ENCODE data around the gene FRA10AC1. TPM values are rescaled to one million over a fixed set of nuclear protein-coding genes. Genes with fewer than 3 reads are reported as not detected.

FRA10AC1 gene
- total RNA-seq, 1 experiment from 2014 or later = 12.4 TPM

DNA sequence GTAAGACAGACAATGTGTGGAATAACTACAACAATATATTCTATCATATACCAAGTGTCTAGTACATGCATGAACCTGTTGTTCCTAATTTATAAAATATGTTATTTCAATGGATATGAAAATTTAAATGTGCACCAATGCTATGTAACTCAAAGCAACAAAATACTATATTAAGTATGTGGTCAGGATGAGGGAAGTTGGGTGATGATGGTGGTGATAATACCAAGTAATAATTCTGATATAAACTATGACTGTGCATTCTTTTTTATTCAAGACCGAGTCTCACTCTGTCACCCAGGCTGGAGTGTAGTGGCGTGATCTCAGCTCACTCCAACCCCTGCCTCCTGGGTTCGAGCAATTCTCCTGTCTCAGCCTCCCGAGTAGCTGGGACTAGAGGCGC lies 2.1 kb upstream of the FRA10AC1 start:
- H3K4me2 ChIP-seq (ENCODE audit: insufficient read depth, insufficient read length, low read length) = no peak overlapping the region
- Mint-ChIP-seq H3K9me3 (no peaks in the 10 kb centered on the region), H3K27ac (no peak overlapping the region), H3K36me3 (ENCODE audit: insufficient read depth in 1 of 3, low read depth in 3 of 3) (peaks cover 0 to 3% (median 3%) of the 10 kb centered on the region in 3 experiments; a peak in 4 of 7 replicates), H3K27me3 (ENCODE audit: low read depth) (no peaks in the 10 kb centered on the region), H3K4me3 (no peak overlapping the region), H3K4me1 (peaks cover 11 to 18% of the 10 kb centered on the region in 2 experiments; a peak in 3 of 4 replicates)
- no peak overlapping the region for H2BK120ac ChIP-seq (ENCODE audit: low read depth, low read length, poor library complexity, severe bottlenecking)
- no peaks in the 10 kb centered on the region for H3K79me1 ChIP-seq (ENCODE audit: insufficient read depth, low read depth, low read length, poor library complexity, severe bottlenecking)
- no peaks in the 10 kb centered on the region for H3K9me3 ChIP-seq (ENCODE audit: control insufficient read depth, low read depth, low read length)
- H3K9ac ChIP-seq (ENCODE audit: extremely low read depth, insufficient read length, low read length) = no peak overlapping the region
- no CpG with 5 or more reads among the region's 5 CpGs for WGBS (ENCODE audit: extremely low coverage, insufficient read length, low lambda C conversion rate)
- no peak overlapping the region for H3K56ac ChIP-seq (ENCODE audit: insufficient read length, low read depth, low read length)
- H2BK12ac ChIP-seq (ENCODE audit: insufficient read length, low read depth, low read length) = no peak overlapping the region
- peaks cover 20% of the 10 kb centered on the region for H3K23me2 ChIP-seq (ENCODE audit: insufficient read length, low read depth, low read length, poor library complexity, severe bottlenecking)
- H3K4me1 ChIP-seq (ENCODE audit: insufficient read depth, low read length) = no peaks in the 10 kb centered on the region; the same call in 1 of the 2 replicates
- no peak overlapping the region for H4K5ac ChIP-seq (ENCODE audit: insufficient read length, low read depth, low read length)
- no peak for DNase-seq
- H2BK20ac ChIP-seq (ENCODE audit: low read depth, low read length, poor library complexity, severe bottlenecking) = no peak overlapping the region
- H3K23ac ChIP-seq (ENCODE audit: insufficient read length, low read depth, low read length) = no peak overlapping the region
- no peak overlapping the region for H2AFZ ChIP-seq (ENCODE audit: low read length)
- H3T11ph ChIP-seq (ENCODE audit: low read length) = no peak overlapping the region
- no peak overlapping the region for H2BK5ac ChIP-seq (ENCODE audit: insufficient read length, low read length)
- H4K91ac ChIP-seq (ENCODE audit: insufficient read length, low read depth, low read length) = no peak overlapping the region
- H3K27ac ChIP-seq (ENCODE audit: insufficient read length, low read depth, low read length) = no peak overlapping the region
- H3K14ac ChIP-seq (ENCODE audit: insufficient read depth, low read length) = no peak overlapping the region
- TF ChIP-seq CTCF (conservative IDR thresholded peaks at IDR 0.05) = no peak
- no peak overlapping the region for H3K4ac ChIP-seq (ENCODE audit: low read depth, low read length)
- no peak overlapping the region for H2AK5ac ChIP-seq (ENCODE audit: insufficient read length, low read length)
- H3K79me2 ChIP-seq (ENCODE audit: insufficient read depth, low read length) = no peaks in the 10 kb centered on the region
- H4K8ac ChIP-seq (replicated peaks; ENCODE audit: insufficient read length, low read depth, low read length) = no peak overlapping the region
- H4K20me1 ChIP-seq (ENCODE audit: control insufficient read depth, insufficient read depth, insufficient read length) = no peaks in the 10 kb centered on the region
- no peak overlapping the region for H3K18ac ChIP-seq (ENCODE audit: insufficient read length, low read depth, low read length)
- no peak overlapping the region for H2BK15ac ChIP-seq (ENCODE audit: low read depth, low read length)
- H3K27me3 ChIP-seq (ENCODE audit: insufficient read depth, low read length) = no peaks in the 10 kb centered on the region
